ENCODE results near the gene GSTK1. TPM values are rescaled to one million over a fixed set of nuclear protein-coding genes. Genes with fewer than 3 reads are reported as not detected.

The GSTK1 gene
- polyA plus RNA-seq, 4 donors, result 194 to 231 (median 210) TPM

GRCh38 chr7:143290293-143290692, 27.1 kb downstream of the GSTK1 start:
- DNase-seq (ENCODE audit: low read depth in 4 of 4, low spot score in 2 of 4), result no peak

GRCh38 chr7:143292876-143293275, 29.6 kb downstream of the GSTK1 start:
- no peak for DNase-seq (ENCODE audit: low read depth in 4 of 4, low spot score in 2 of 4)

- DNase-seq (ENCODE audit: low read depth in 4 of 4, low spot score in 2 of 4), result no peak
Measured at GRCh38 chr7:143295870-143296269, 32.6 kb downstream of the GSTK1 start.

GRCh38 chr7:143296686-143297085, 33.4 kb downstream of the GSTK1 start:
- no peak for DNase-seq (ENCODE audit: low read depth in 4 of 4, low spot score in 2 of 4)

GRCh38 chr7:143299346-143299745, 36.1 kb downstream of the GSTK1 start:
- no peak for DNase-seq (ENCODE audit: low read depth in 4 of 4, low spot score in 2 of 4)

- DNase-seq (ENCODE audit: low read depth in 4 of 4, low spot score in 2 of 4), result no peak
Measured at GRCh38 chr7:143299840-143300239, 36.6 kb downstream of the GSTK1 start.

GRCh38 chr7:143300959-143301935, 38.0 kb downstream of the GSTK1 start:
- DNase-seq (ENCODE audit: low read depth in 4 of 4, low spot score in 2 of 4), result no peak

- no peak for DNase-seq (ENCODE audit: low read depth in 4 of 4, low spot score in 2 of 4)
Measured at GRCh38 chr7:143303733-143304132, 40.5 kb downstream of the GSTK1 start.

GRCh38 chr7:143304938-143305337, 41.7 kb downstream of the GSTK1 start:
- no peak for DNase-seq (ENCODE audit: low read depth in 4 of 4, low spot score in 2 of 4)

- DNase-seq (ENCODE audit: low read depth in 4 of 4, low spot score in 2 of 4), result no peak
Measured at GRCh38 chr7:143305423-143306070, 42.3 kb downstream of the GSTK1 start.

- DNase-seq (ENCODE audit: low read depth in 4 of 4, low spot score in 2 of 4), result no peak
Measured at GRCh38 chr7:143308632-143309031, 45.4 kb downstream of the GSTK1 start.

- DNase-seq (ENCODE audit: low read depth in 4 of 4, low spot score in 2 of 4), result no peak
Measured at GRCh38 chr7:143314127-143314526, 50.9 kb downstream of the GSTK1 start.

GRCh38 chr7:143315776-143316175, 52.5 kb downstream of the GSTK1 start, which contains the start of gene CLCN1:
Gene CLCN1, plus strand, starts transcription at chr7:143316111. Its CDS starts 102 bp downstream, at chr7:143316213.
- DNase-seq (ENCODE audit: low read depth in 4 of 4, low spot score in 2 of 4), result no peak

GRCh38 chr7:143316492-143316891, 53.3 kb downstream of the GSTK1 start:
- no peak for DNase-seq (ENCODE audit: low read depth in 4 of 4, low spot score in 2 of 4)

- no peak for DNase-seq (ENCODE audit: low read depth in 4 of 4, low spot score in 2 of 4)
Measured at GRCh38 chr7:143318661-143319060, 55.4 kb downstream of the GSTK1 start.

Other genes with a start within 250 kb of the GSTK1 start
- not detected for gene OR9A2, start 236.3 kb upstream of the GSTK1 start, polyA plus RNA-seq (ENCODE audit: insufficient read length in 4 of 4)
- gene OR6V1, start 211.1 kb upstream of the GSTK1 start, polyA plus RNA-seq (ENCODE audit: insufficient read length in 4 of 4), result not detected
- not detected for gene PIP, start 131.4 kb upstream of the GSTK1 start, polyA plus RNA-seq (ENCODE audit: insufficient read length in 4 of 4)
- not detected for gene TAS2R39, start 80.0 kb upstream of the GSTK1 start, polyA plus RNA-seq (ENCODE audit: insufficient read length in 4 of 4)
- gene TAS2R40, start 41.4 kb upstream of the GSTK1 start, polyA plus RNA-seq (ENCODE audit: insufficient read length in 4 of 4), result not detected
- 10 to 100 TPM; 53.2 to 74.8 (median 63.0) TPM for gene TMEM139, start 21.5 kb downstream of the GSTK1 start, polyA plus RNA-seq (ENCODE audit: insufficient read length in 4 of 4)
- 10 to 100 TPM; 42.5 to 61.9 (median 53.3) TPM for gene CASP2, start 24.9 kb downstream of the GSTK1 start, polyA plus RNA-seq (ENCODE audit: insufficient read length in 4 of 4)
- under 1 TPM; 0.05 to 0.17 (median 0.14) TPM for gene CLCN1, start 52.7 kb downstream of the GSTK1 start, polyA plus RNA-seq (ENCODE audit: insufficient read length in 4 of 4)
- 1 to 10 TPM; 2.2 to 2.7 (median 2.4) TPM for gene FAM131B, start 99.3 kb downstream of the GSTK1 start, polyA plus RNA-seq (ENCODE audit: insufficient read length in 4 of 4)
- 100 to 1,000 TPM in 2 of 4 donors, 10 to 100 TPM in 2; 61.8 to 112 (median 96.6) TPM for gene ZYX, start 117.9 kb downstream of the GSTK1 start, polyA plus RNA-seq (ENCODE audit: insufficient read length in 4 of 4)
- 10 to 100 TPM; 16.3 to 20.4 (median 18.9) TPM for gene EPHA1, start 145.4 kb downstream of the GSTK1 start, polyA plus RNA-seq (ENCODE audit: insufficient read length in 4 of 4)
- not detected for gene TAS2R60, start 180.0 kb downstream of the GSTK1 start, polyA plus RNA-seq (ENCODE audit: insufficient read length in 4 of 4)
- not detected for gene TAS2R41, start 214.4 kb downstream of the GSTK1 start, polyA plus RNA-seq (ENCODE audit: insufficient read length in 4 of 4)